GM18861 (cell line): ENCODE results near the gene C9orf57.
"Not testable (repeated sequence)": the region's sequence is repeated elsewhere in the genome, so short reads cannot be mapped to it uniquely, and the experiment has no call there.

Experiments
- ATAC-seq: cut with Tn5 transposase; IDR thresholded peaks from one replicate; pipeline ENCODE4 v1.9.1; 2021; ENCODE audit not compliant: unreplicated experiment

Gene C9orf57

GRCh38 chr9:72025906-72026305, 34.5 kb downstream of the C9orf57 start:
- ATAC-seq = no peak

- ATAC-seq = no peak
These were observed 36.8 kb downstream of the C9orf57 start for GRCh38 chr9:72023596-72023995.

- ATAC-seq = no peak
These were observed 37.6 kb downstream of the C9orf57 start for GRCh38 chr9:72022841-72023240.

- ATAC-seq = no peak
These were observed 47.1 kb downstream of the C9orf57 start for GRCh38 chr9:72013292-72013760.

- no peak for ATAC-seq
These were observed 47.8 kb downstream of the C9orf57 start for GRCh38 chr9:72012646-72013045.

- ATAC-seq = not testable (repeated sequence)
These were observed 52.7 kb downstream of the C9orf57 start for GRCh38 chr9:72007726-72008125.

GRCh38 chr9:72006501-72006900, 53.9 kb downstream of the C9orf57 start:
- ATAC-seq = no peak

- ATAC-seq = no peak
These were observed 55.0 kb downstream of the C9orf57 start for GRCh38 chr9:72005451-72005850.
